Spleen (tissue), 7 donors: ENCODE data around the gene PLS3.

Experiments
- CTCF ChIP-seq, 11 experiments: fragments of 200-600 bp in 7 of 11; fragments of 450-650 bp in 4 of 11; sonication (generic) in 4 of 11; IDR thresholded peaks in 8 of 11; conservative IDR thresholded peaks in 3 of 11; 1 replicate in 7 of 11; 2 replicates in 4 of 11; pipeline versions ENCODE4 v1.4.0 to v1.8.0; 2016 to 2021; ENCODE audit warnings: antibody characterized with exemption in 11 of 11, inconsistent platforms in 4 of 11, mild to moderate bottlenecking in 1 of 11
- POLR2A ChIP-seq, 3 donors: fragments of 450-650 bp; IDR thresholded peaks; one replicate each; pipeline ENCODE4 v1.5.1; 2017; ENCODE audit warnings: antibody characterized with exemption in 3 of 3, mild to moderate bottlenecking in 1 of 3
- POLR2AphosphoS5 ChIP-seq, 3 donors: sonication (generic); formaldehyde crosslinking; IDR thresholded peaks; one replicate each; pipeline ENCODE4 v1.5.1; 2017; ENCODE audit warnings: antibody characterized with exemption in 3 of 3
- donor health status: DM: no; HTN: no; CAD: no; lungs with moderate emphysema.
- donor health status: DM: no; HTN: no; CAD: no.
- donor health status: DM: no; HTN: no; CAD: no.

GRCh38 chrX:115630204-115630603, 69.2 kb downstream of the PLS3 start:
- no peak for TF ChIP-seq CTCF (IDR thresholded peaks at IDR 0.05 in 8 of 11, conservative IDR thresholded peaks at IDR 0.05 in 3 of 11)
- no peak for TF ChIP-seq POLR2A (IDR thresholded peaks at IDR 0.05)
- no peak for TF ChIP-seq POLR2AphosphoS5 (IDR thresholded peaks at IDR 0.05)
